ENCODE measurements around the gene KLHDC7A. TPM values are rescaled to one million over a fixed set of nuclear protein-coding genes. Genes with fewer than 3 reads are reported as not detected.

KLHDC7A gene
- total RNA-seq, 3 donors from 2014 or later: not detected

DNA sequence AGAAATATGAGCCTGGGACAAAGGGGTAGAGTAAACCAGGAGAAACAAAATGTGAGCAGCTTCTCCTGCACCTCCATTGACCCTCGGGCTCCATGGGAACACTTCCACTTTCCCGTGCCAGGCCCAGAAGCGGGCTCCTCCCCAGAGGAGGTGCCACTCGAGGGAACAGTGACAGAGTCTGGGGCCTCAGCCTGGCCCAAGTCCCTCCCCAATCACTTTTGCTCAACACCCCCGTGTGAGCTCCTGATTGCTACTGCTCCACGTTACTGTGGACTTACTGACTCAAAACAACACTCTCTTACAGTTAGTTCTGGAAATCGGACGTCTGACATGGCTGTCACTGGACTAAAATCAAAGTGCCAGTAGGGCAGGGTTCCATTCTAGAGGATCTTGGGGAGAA, 17.7 kb upstream of the KLHDC7A start:
- H3K4me3 Mint-ChIP-seq: no peak overlapping the region
- H3K4me1 Mint-ChIP-seq (ENCODE audit: low read depth): no peaks in the 10 kb centered on the region
- ATAC-seq: no peak
- no peaks in the 10 kb centered on the region for H3K36me3 Mint-ChIP-seq (ENCODE audit: insufficient read depth)
- H3K9me3 Mint-ChIP-seq: no peaks in the 10 kb centered on the region
- H3K27me3 Mint-ChIP-seq (ENCODE audit: low read depth): peaks cover 17% of the 10 kb centered on the region
- DNase-seq: no peak

DNA sequence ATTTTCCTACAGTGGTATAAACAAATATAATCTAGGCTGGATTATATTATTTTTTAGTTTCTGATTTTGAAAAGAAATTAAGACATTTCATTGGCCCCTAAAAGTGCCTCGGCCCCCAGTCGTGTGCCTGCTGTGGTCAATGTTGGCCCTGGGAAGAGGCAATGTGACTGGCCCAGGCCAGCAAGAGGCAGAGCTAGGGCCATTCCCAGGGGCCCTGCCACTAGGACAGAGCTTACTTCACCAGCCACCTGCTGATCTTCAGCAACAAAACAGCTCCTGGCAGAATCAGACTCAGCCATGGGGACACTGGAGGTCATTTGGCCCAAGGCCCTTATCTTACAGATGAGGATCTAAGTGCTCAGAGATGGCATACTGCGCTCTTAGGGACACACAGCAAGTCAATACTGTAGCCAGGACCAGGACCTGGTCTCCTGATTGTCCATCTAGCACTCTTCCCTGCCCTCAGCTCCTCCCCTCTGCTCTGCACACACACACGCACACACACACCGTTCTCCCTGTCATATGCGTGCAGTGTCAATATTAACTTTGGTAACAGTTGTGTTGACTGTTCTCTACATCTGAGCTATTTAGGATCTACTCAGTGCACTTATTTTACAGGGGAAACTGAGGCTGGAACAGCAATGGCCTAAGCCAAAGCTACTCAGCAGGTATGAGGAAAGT, 16.6 kb upstream of the KLHDC7A start:
- peaks cover 21% of the 10 kb centered on the region for H3K27me3 Mint-ChIP-seq (ENCODE audit: low read depth)

DNA sequence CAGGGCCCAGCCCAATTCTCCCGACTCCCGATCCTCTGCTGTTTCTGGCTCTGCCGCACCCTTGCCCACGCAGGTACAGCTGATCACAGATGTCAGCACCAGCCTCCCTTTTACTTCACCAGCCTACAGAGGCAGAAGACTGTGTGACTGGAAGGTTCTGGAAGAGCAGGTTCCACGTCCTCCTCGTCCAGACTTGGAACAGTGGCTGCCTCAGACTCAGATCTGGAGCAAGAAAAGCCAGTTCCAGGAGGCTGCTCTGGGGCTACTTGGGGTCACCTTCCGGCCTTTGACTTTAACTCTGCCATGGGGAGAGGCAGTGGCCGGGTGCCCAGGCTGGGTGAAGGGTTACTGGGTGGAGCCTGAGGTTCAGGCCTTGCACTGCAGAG, 16.1 kb upstream of the KLHDC7A start:
- DNase-seq (no peak), ATAC-seq (no peak)
- H3K27me3 Mint-ChIP-seq (ENCODE audit: low read depth): peaks cover 20% of the 10 kb centered on the region
- no peak overlapping the region for H3K4me3 Mint-ChIP-seq
- no peaks in the 10 kb centered on the region for H3K36me3 Mint-ChIP-seq (ENCODE audit: insufficient read depth)
- H3K4me1 Mint-ChIP-seq (ENCODE audit: low read depth): no peaks in the 10 kb centered on the region
- no peaks in the 10 kb centered on the region for H3K9me3 Mint-ChIP-seq

More for the DNA sequence above, 16.6 kb upstream of the KLHDC7A start:
- Mint-ChIP-seq H3K4me3 (no peak overlapping the region), H3K36me3 (ENCODE audit: insufficient read depth) (no peaks in the 10 kb centered on the region), H3K4me1 (ENCODE audit: low read depth) (no peaks in the 10 kb centered on the region), H3K9me3 (no peaks in the 10 kb centered on the region)
- DNase-seq: no peak
- no peak for ATAC-seq

DNA sequence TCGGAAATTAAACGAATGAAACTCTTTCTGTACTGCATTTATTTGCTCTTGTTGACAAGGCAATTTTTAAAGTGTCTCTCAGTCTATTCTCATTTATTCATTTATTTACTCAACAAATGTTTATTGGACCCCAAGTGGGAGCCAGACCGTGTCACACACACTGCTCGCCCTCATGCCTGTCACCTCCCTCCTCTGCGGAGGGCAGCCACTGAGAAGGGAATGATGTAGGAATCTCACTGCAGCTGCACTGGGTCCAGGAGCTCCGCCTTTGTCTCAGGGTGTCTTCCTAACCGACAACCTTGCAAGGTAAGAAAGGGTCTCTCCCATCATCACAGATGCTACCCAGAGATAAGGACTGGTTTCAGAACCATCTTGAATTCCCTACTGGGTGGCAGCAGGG, 14.1 kb upstream of the KLHDC7A start:
- Mint-ChIP-seq H3K9me3 (no peaks in the 10 kb centered on the region), H3K36me3 (ENCODE audit: insufficient read depth) (no peaks in the 10 kb centered on the region), H3K4me3 (no peak overlapping the region), H3K27me3 (ENCODE audit: low read depth) (peaks cover 11% of the 10 kb centered on the region), H3K4me1 (ENCODE audit: low read depth) (no peaks in the 10 kb centered on the region)
- DNase-seq (no peak), ATAC-seq (no peak)

DNA sequence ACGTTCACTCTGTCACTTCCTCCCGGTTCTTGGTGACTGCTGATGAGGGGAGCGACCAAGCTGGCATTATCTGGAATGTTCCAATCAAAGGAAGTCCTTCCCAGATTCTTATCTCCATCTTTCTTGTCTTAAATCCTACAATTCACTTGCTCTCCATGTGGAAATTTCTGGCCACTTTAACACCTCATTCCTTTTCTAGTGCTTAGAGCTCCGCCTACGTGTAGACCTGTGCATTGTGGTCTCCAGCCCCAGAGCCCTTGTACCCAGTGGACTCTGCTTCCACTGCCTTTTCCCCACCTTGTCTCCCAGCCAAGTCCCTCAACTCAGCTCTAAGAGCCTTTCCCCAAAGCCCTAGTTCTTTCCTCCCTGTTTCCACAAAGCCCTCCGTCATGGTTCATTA, 12.2 kb upstream of the KLHDC7A start:
- no peak overlapping the region for H3K4me3 Mint-ChIP-seq
- H3K9me3 Mint-ChIP-seq: no peaks in the 10 kb centered on the region
- no peaks in the 10 kb centered on the region for H3K4me1 Mint-ChIP-seq (ENCODE audit: low read depth)
- H3K27me3 Mint-ChIP-seq (ENCODE audit: low read depth): peaks cover 12% of the 10 kb centered on the region
- no peaks in the 10 kb centered on the region for H3K36me3 Mint-ChIP-seq (ENCODE audit: insufficient read depth)
- DNase-seq (no peak), ATAC-seq (no peak)

DNA sequence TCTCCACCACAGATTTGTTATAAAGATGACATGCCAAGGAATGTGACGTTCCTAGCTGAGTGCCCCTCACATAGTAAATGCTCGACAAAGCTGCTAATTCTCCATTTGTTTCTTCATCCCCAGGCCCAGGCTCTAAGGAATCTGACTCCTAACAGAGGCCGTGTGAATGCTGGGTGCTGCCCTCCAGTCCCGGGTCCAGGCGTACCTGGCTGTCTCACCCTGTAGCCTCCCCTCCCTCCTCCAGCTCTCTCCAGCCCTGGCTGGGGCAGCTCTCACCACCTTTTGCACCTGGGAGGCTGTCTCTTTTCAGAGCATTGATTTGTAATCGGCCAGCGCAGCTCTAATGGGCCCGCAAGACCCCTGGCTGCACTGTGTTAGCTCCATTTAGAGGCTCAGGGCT, 11.2 kb upstream of the KLHDC7A start:
- Mint-ChIP-seq H3K4me1 (ENCODE audit: low read depth) (no peaks in the 10 kb centered on the region), H3K36me3 (ENCODE audit: insufficient read depth) (no peaks in the 10 kb centered on the region), H3K4me3 (no peak overlapping the region), H3K9me3 (no peaks in the 10 kb centered on the region), H3K27me3 (ENCODE audit: low read depth) (peaks cover 10% of the 10 kb centered on the region)
- DNase-seq (no peak), ATAC-seq (no peak)

DNA sequence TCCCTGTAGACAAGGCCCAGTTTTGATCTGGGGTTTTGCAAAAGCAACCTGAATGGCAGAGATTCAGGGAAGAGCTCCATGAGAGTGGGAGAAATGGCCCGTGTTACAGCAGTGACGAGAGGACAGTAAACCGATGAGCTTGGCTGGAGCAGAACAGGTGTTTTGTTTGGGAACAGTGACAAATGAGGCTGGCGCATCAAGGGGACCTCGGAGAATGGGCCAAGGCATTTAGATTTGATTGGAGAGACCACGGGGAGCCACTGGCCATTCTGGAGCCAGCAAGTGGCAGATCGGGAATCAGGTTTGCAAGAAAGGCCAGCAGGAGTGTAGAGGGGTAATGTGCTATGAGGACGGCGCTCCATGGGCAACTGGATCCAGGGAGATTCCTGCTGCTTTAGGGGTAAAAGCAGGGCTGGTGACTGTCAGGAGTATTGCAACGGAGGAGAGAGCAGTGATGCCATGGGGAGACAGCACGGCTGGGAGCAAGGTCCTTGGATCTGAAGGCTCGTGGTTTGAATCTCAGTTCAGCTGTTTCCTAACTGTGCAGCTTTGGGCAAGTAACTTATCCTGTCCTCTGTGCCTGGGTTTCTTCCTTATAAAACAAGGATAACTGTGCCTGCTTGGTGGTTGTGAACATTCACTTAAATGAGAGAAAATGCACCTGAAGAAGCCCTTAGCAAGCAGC, 9.9 kb upstream of the KLHDC7A start:
- Mint-ChIP-seq H3K9me3 (no peaks in the 10 kb centered on the region), H3K27me3 (ENCODE audit: low read depth) (peaks cover 8% of the 10 kb centered on the region), H3K4me1 (ENCODE audit: low read depth) (no peaks in the 10 kb centered on the region), H3K4me3 (no peak overlapping the region), H3K36me3 (ENCODE audit: insufficient read depth) (no peaks in the 10 kb centered on the region)
- no peak for DNase-seq
- ATAC-seq: no peak

DNA sequence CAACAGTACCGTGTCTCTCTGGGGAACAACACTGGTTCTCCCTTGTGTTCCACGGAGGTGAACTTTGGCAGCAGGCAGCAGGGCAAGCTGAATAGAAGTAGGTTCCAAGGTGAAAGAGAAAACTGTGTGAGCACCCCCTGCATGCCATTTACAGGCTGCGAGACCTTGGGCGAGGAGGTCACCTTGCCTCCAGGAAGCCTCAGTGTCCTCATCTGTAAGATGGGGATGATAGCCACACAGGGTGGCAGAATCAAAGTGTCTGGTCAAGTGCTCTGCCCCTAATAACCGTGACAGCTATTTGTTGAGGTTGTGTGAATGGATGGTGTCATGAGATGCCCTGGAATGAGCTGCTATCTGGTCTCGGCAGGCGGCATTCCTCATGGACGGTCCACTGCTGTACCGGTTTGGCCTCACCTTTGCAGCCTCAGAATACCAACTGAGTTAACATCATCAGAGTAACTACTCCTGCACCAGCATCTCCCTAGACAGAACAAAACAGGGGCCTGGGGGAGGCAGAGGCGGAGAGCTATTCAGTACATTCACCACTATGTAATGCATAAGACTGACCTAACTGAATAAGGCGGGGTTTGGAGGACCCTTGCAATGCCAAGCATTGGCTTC, 7.4 kb upstream of the KLHDC7A start:
- Mint-ChIP-seq H3K27me3 (ENCODE audit: low read depth) (peaks cover 17% of the 10 kb centered on the region), H3K4me3 (no peak overlapping the region), H3K4me1 (ENCODE audit: low read depth) (no peaks in the 10 kb centered on the region), H3K36me3 (ENCODE audit: insufficient read depth) (no peaks in the 10 kb centered on the region), H3K9me3 (no peaks in the 10 kb centered on the region)
- ATAC-seq: no peak
- no peak for DNase-seq

DNA sequence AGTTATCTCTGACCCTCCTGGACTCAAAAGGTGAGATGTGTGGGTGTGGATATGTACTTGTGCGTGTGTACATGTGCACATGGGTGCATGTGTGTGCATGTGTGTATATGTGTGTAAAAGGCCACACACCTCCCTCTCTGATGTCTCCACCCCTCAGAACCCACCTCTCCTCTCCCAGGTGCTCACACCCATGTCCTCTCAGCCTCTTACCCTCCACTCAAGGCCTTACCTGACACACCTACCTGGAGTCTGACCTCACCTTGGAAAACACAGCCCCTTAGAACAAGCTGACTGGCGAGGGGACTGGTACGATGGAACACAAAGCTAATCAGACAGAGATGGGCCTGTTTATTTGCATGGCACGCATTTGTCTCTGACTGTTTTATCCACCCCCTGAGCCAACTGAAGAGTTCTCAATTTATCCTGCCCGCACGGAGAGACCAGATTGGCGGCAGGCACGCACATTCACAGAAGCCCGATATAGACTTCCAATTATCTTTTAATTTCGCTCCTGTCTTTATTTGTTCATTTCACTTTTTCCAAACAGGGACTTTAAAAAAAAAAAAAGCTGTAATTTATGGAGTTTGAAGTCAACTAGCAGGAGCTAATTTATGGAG, 6.1 kb upstream of the KLHDC7A start:
- peaks cover 13% of the 10 kb centered on the region for H3K27me3 Mint-ChIP-seq (ENCODE audit: low read depth)
- DNase-seq (no peak), ATAC-seq (no peak)
- H3K4me1 Mint-ChIP-seq (ENCODE audit: low read depth): peaks cover 5% of the 10 kb centered on the region
- no peak overlapping the region for H3K4me3 Mint-ChIP-seq
- H3K9me3 Mint-ChIP-seq: no peaks in the 10 kb centered on the region
- H3K36me3 Mint-ChIP-seq (ENCODE audit: insufficient read depth): no peaks in the 10 kb centered on the region

DNA sequence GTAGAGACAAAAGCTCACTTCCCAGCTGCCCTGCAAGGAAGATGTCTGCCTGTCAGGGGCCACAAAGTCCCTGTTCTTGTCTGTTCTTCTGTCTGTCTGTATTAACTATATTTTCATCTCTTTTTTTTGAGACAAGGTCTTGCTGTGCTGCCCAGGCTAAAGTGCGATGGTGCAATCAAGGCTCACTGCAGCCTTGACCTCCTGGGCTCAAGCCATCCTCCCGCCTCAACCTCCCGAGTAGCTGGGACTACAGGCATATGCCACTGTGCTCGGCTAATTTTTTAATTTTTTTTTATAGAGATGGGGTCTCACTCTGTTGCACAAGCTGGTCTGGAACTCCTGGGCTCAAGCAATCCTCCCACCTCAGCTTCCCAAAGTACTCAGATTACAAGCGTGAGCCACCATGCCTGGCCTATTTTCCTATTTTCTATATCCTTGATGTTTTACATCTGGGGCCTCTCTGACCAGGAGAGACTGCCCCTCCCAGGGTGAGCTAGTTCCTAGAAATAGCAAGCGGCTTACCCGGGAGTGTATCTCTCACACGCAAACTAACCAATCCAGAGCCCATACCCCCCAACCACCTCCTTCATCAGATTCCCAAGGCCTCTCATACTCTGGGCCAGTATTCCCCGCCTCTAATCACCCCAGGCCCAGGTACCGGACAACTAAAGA, 5.4 kb upstream of the KLHDC7A start:
- H3K27me3 Mint-ChIP-seq (ENCODE audit: low read depth): peaks cover 13% of the 10 kb centered on the region
- H3K9me3 Mint-ChIP-seq: no peaks in the 10 kb centered on the region
- ATAC-seq: no peak
- no peak for DNase-seq
- H3K4me3 Mint-ChIP-seq: no peak overlapping the region
- peaks cover 7% of the 10 kb centered on the region for H3K4me1 Mint-ChIP-seq (ENCODE audit: low read depth)
- no peaks in the 10 kb centered on the region for H3K36me3 Mint-ChIP-seq (ENCODE audit: insufficient read depth)

DNA sequence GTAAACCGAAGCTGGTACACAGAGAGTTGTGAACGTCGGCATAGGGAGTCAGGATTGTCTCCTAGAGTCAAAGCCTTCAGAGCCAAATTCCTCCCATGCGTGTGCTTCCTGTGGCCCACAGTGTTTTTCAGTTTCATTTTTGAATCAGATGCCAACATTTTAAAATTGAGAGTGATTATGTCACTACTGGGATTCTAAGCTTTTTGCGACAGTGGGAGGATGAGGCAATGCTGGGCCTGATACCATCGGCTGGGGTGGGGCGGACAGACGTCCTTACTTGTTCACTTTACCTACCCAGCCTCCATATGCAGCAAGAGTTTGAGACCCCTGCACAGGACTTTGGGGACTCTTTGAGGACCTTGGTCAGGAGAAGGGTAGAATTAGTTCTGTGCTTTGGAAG, 1.3 kb upstream of the KLHDC7A start:
- no peaks in the 10 kb centered on the region for H3K36me3 Mint-ChIP-seq (ENCODE audit: insufficient read depth)
- ATAC-seq (no peak), DNase-seq (no peak)
- no peaks in the 10 kb centered on the region for H3K9me3 Mint-ChIP-seq
- peaks cover 10% of the 10 kb centered on the region for H3K27me3 Mint-ChIP-seq (ENCODE audit: low read depth)
- H3K4me1 Mint-ChIP-seq (ENCODE audit: low read depth): peaks cover 7% of the 10 kb centered on the region
- H3K4me3 Mint-ChIP-seq: no peak overlapping the region

DNA sequence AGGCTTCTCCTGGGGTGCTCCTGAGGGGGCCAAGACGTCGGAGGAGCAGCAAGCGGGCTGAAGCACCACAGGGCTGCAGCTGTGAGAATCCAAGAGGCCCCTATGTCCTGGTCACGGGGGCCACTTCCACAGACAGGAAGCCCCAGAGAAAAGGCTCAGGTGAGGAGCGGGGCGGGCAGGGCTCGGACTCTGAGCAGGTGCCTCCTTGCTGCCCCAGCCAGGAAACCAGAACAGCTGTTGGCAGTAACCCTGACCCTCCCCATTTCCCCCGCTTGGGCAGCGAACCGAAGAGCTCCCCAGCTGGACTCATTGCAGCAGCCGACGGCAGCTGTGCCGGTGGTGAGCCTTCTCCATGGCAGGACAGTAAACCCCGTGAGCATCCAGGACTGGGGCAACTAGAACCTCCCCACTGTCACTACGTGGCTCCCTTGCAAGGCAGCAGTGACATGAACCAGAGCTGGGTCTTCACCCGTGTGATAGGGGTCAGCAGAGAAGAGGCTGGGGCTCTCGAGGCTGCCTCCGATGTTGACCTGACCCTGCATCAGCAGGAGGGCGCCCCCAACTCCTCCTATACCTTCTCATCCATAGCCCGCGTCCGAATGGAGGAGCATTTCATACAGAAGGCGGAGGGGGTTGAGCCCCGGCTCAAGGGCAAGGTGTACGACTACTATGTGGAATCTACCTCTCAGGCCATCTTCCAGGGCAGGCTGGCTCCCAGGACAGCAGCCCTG, 625 bp downstream of the KLHDC7A start:
- Mint-ChIP-seq H3K4me1 (ENCODE audit: low read depth) (peaks cover 7% of the 10 kb centered on the region), H3K4me3 (no peak overlapping the region), H3K9me3 (no peaks in the 10 kb centered on the region), H3K36me3 (ENCODE audit: insufficient read depth) (no peaks in the 10 kb centered on the region), H3K27me3 (ENCODE audit: low read depth) (peaks cover 9% of the 10 kb centered on the region)
- ATAC-seq: no peak
- no peak for DNase-seq

DNA sequence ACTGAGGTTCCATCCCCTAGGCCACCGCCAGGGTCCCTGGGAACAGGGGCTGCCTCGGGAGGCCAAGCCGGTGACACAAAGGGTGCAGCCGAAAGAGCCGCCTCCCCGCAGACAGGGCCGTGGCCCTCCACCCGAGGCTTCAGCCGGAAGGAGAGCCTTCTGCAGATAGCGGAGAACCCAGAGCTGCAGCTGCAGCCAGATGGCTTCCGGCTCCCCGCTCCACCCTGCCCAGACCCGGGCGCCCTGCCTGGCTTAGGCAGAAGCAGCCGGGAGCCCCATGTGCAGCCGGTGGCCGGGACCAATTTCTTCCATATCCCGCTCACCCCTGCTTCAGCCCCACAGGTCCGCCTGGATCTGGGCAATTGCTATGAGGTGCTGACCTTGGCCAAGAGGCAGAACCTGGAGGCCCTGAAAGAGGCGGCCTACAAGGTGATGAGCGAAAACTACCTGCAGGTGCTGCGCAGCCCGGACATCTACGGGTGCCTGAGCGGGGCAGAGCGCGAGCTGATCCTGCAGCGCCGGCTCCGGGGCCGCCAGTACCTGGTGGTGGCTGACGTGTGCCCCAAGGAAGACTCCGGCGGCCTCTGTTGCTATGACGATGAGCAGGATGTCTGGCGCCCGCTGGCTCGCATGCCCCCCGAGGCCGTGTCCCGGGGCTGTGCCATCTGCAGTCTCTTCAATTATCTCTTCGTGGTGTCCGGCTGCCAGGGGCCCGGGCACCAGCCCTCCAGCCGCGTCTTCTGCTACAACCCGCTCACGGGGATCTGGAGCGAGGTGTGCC, 1.4 kb downstream of the KLHDC7A start:
- peaks cover 2% of the 10 kb centered on the region for H3K27me3 Mint-ChIP-seq (ENCODE audit: low read depth)
- no peak overlapping the region for H3K4me3 Mint-ChIP-seq
- DNase-seq (no peak), ATAC-seq (no peak)
- no peaks in the 10 kb centered on the region for H3K9me3 Mint-ChIP-seq
- H3K4me1 Mint-ChIP-seq (ENCODE audit: low read depth): peaks cover 7% of the 10 kb centered on the region
- no peaks in the 10 kb centered on the region for H3K36me3 Mint-ChIP-seq (ENCODE audit: insufficient read depth)
